Sigmoid colon (tissue), 7 donors: Measurements from ENCODE around the gene FHAD1. TPM values are rescaled to one million over a fixed set of nuclear protein-coding genes. Genes with fewer than 3 reads are reported as not detected.
"Not testable (repeated sequence)": the region's sequence is repeated elsewhere in the genome, so short reads cannot be mapped to it uniquely, and the experiment has no call there.

Experiments used
- DNase-seq: peaks from one replicate; pipeline ENCODE4 v3.0.0-alpha.2; 2019
- H3K27ac ChIP-seq, 4 donors: fragments of 200-600 bp; sonication (generic); one replicate each; pipeline ENCODE4 v1.5.1; 2016 to 2019; ENCODE audit warnings: mild to moderate bottlenecking in 1 of 4
- H3K27me3 ChIP-seq, 3 donors: fragments of 200-600 bp; sonication (generic); one replicate each; pipeline ENCODE4 v1.5.1; 2019; ENCODE audit warnings: mild to moderate bottlenecking in 1 of 3
- H3K36me3 ChIP-seq, 4 donors: fragments of 200-600 bp; sonication (generic); one replicate each; pipeline ENCODE4 v1.5.1; 2016 to 2019
- H3K4me1 ChIP-seq, 4 donors: fragments of 200-600 bp; sonication (generic); one replicate each; pipeline ENCODE4 v1.5.1; 2017 to 2019
- H3K4me3 ChIP-seq, 4 donors: fragments of 200-600 bp; sonication (generic); one replicate each; pipeline ENCODE4 v1.5.1; 2017 to 2019; ENCODE audit warnings: mild to moderate bottlenecking in 2 of 4, moderate library complexity in 1 of 4
- H3K9me3 ChIP-seq, 4 donors: fragments of 200-600 bp in 3 of 4; sonication (generic) in 3 of 4; one replicate each; pipeline versions ENCODE4 v1.5.1 to v1.6.1; 2013 to 2019
- CTCF ChIP-seq, 4 experiments: fragments of 450-650 bp in 3 of 4; fragments of 200-600 bp in 1 of 4; IDR thresholded peaks; one replicate each; pipeline ENCODE4 v1.5.1; 2016 to 2019; ENCODE audit warnings: antibody characterized with exemption in 4 of 4, mild to moderate bottlenecking in 3 of 4, moderate library complexity in 2 of 4
- EP300 ChIP-seq, 4 donors: sonication (generic); formaldehyde crosslinking; IDR thresholded peaks; one replicate each; pipeline ENCODE4 v1.6.1; 2017; ENCODE audit warnings: antibody characterized with exemption in 4 of 4
- POLR2A ChIP-seq, 2 donors: fragments of 450-650 bp; IDR thresholded peaks; one replicate each; pipeline ENCODE4 v1.6.1; 2016; ENCODE audit warnings: antibody characterized with exemption in 2 of 2, mild to moderate bottlenecking in 2 of 2, moderate library complexity in 2 of 2
- POLR2AphosphoS5 ChIP-seq, 4 donors: sonication (generic); formaldehyde crosslinking; IDR thresholded peaks; one replicate each; pipeline ENCODE4 v1.6.1; 2017; ENCODE audit warnings: antibody characterized with exemption in 4 of 4
- WGBS, 2 donors: extraction: QIAGEN DNeasy Blood & Tissue Kit; methylation state at CpG; one replicate each; pipeline ENCODE4 v1.1.7; 2013; 5-methylcytosine and 5-hydroxymethylcytosine counted together
- intact Hi-C: fragments of 100-400 bp; cut with DNase I; formaldehyde crosslinking; loops from one replicate; pipeline ENCODE4 v1.15.1; 2023
- polyA plus RNA-seq, 3 donors: library from polyadenylated mRNA; stranded (reverse); fragments of 200-250 nt; gene quantifications; one replicate each; pipeline ENCODE4 v1.2.3, GENCODE V29; 2013
- total RNA-seq, 4 donors: library from RNA; depleted of rRNA; stranded (reverse); fragments of >200 nt; gene quantifications; one replicate each; pipeline ENCODE4 v1.1.0, GENCODE V29; 2016
- donor health status: healthy with polysubstance abuse.
- donor health status: Bipolar disorder and iron deficiency.
- donor health status: healthy.

The FHAD1 gene
- total and polyA plus RNA-seq, 7 donors = 0.27 to 1.8 (median 0.92) TPM; not detected in 2

- no peaks in the 10 kb centered on the region for H3K27me3 ChIP-seq
- TF ChIP-seq CTCF (IDR thresholded peaks at IDR 0.05) (no peak), POLR2AphosphoS5 (IDR thresholded peaks at IDR 0.05) (no peak), POLR2A (IDR thresholded peaks at IDR 0.05) (no peak), EP300 (IDR thresholded peaks at IDR 0.05) (no peak)
- H3K36me3 ChIP-seq = no peaks in the 10 kb centered on the region
- 82 to 86% methylated on average over 9 of the region's 9 CpGs for WGBS, 2 donors
- intact Hi-C loops = no loop called here
- DNase-seq = no peak
- no peaks in the 10 kb centered on the region for H3K9me3 ChIP-seq
- no peak overlapping the region for H3K4me3 ChIP-seq
- no peaks in the 10 kb centered on the region for H3K4me1 ChIP-seq
- H3K27ac ChIP-seq = no peak overlapping the region
Observed at GRCh38 chr1:15290382-15290781, 43.4 kb downstream of the FHAD1 start.

- DNase-seq = no peak
- Histone ChIP-seq H3K36me3 (no peaks in the 10 kb centered on the region), H3K4me1 (no peaks in the 10 kb centered on the region), H3K9me3 (no peaks in the 10 kb centered on the region), H3K27me3 (no peaks in the 10 kb centered on the region), H3K27ac (no peak overlapping the region), H3K4me3 (no peak overlapping the region)
- 55 to 77% methylated on average over 5 of the region's 5 CpGs for WGBS, 2 donors
- TF ChIP-seq CTCF (IDR thresholded peaks at IDR 0.05) = no peak
- TF ChIP-seq POLR2AphosphoS5 (IDR thresholded peaks at IDR 0.05) = no peak
- no peak for TF ChIP-seq POLR2A (IDR thresholded peaks at IDR 0.05)
- no peak for TF ChIP-seq EP300 (IDR thresholded peaks at IDR 0.05)
- intact Hi-C loops = no loop called here
Observed at GRCh38 chr1:15295696-15296095, 48.7 kb downstream of the FHAD1 start.

DNA sequence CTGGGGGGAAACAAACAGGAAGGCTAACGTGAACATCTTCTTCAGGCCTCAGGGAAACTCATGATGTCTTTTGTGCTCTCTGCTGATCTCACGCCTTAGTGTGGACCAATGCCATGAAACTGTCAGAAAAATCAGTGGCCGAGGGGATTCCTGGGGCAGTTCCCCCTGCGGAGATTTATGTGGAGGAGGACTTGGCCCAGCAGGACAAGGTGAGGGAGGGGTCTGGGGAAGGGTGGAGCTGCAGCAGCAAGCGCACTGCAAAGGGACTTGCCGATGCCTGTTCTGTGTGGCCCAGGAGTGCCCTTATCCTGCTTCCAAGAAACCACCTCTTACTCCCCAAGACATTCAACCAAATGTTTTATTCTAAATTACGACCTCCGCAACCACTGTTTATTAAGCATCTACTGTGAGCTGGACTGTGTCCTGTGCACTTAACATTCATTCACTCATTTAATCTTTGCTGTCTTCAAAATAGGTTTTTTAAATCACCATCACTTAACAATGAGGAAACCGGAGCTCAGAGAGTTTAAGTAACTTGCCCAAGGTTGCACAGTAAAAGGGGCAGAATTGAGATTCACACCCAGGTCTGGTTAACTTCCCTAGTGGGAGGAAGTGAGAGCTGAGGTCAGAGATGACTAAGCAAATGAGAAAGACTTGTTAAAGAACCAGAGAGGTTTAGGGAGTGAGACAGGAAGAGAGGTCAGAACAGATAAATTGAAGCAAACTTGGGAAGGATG lies 49.7 kb downstream of the FHAD1 start:
- no peaks in the 10 kb centered on the region for H3K27me3 ChIP-seq
- H3K4me1 ChIP-seq = no peaks in the 10 kb centered on the region
- H3K36me3 ChIP-seq = no peaks in the 10 kb centered on the region
- TF ChIP-seq POLR2A (IDR thresholded peaks at IDR 0.05) (no peak), CTCF (IDR thresholded peaks at IDR 0.05) (no peak), EP300 (IDR thresholded peaks at IDR 0.05) (no peak), POLR2AphosphoS5 (IDR thresholded peaks at IDR 0.05) (no peak)
- H3K4me3 ChIP-seq = no peak overlapping the region
- WGBS, 2 donors = 87 to 90% methylated on average over 9 of the region's 9 CpGs
- DNase-seq = no peak
- intact Hi-C loops = no loop called here
- H3K27ac ChIP-seq = no peak overlapping the region
- H3K9me3 ChIP-seq = no peaks in the 10 kb centered on the region

- H3K4me1 ChIP-seq, H3K4me3 ChIP-seq, H3K27me3 ChIP-seq, H3K27ac ChIP-seq, intact Hi-C loops, DNase-seq, H3K36me3 ChIP-seq, H3K9me3 ChIP-seq: not testable (repeated sequence)
- WGBS, 2 donors = 95% methylated on average over 4 of the region's 4 CpGs
Observed at GRCh38 chr1:15297975-15298374, 51.0 kb downstream of the FHAD1 start.

DNA sequence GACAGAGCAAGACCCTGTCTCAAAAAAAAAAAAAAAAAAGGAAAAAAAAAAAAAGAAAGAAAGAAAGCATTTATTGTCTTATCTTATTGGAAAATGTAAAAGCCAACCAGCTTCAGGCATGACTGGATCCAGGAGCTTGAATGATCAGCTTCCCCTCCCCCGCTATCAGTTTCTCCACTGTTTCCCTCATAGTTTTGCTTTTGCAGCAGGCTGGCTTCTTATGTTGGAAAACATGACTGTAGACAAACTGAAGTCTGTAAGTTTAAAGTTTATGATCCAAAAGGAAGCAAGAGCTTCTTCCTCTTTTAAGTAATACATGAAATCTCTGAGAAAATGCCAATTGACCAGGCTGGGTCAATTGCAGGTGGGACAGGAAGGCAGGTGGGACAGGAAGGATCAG lies 52.2 kb downstream of the FHAD1 start:
- 57 to 95% methylated on average over 1 of the region's 1 CpG for WGBS, 2 donors
- no peak overlapping the region for H3K27ac ChIP-seq
- H3K4me1 ChIP-seq = no peaks in the 10 kb centered on the region
- no peak overlapping the region for H3K4me3 ChIP-seq
- H3K36me3 ChIP-seq = no peaks in the 10 kb centered on the region
- intact Hi-C loops = no loop called here
- H3K27me3 ChIP-seq = no peaks in the 10 kb centered on the region
- H3K9me3 ChIP-seq = no peaks in the 10 kb centered on the region
- no peak for DNase-seq
- TF ChIP-seq EP300 (IDR thresholded peaks at IDR 0.05) (no peak), POLR2A (IDR thresholded peaks at IDR 0.05) (no peak), CTCF (IDR thresholded peaks at IDR 0.05) (no peak), POLR2AphosphoS5 (IDR thresholded peaks at IDR 0.05) (no peak)
